Inflammatory macrophage treated with lipopolysaccharide for 1 hour (primary cell): Measurements from ENCODE around the gene CCL27.
"Not testable (repeated sequence)": the region's sequence is repeated elsewhere in the genome, so short reads cannot be mapped to it uniquely, and the experiment has no call there.

Experiments used
- DNase-seq, 2 donors: peaks; one replicate each; pipeline ENCODE4 v3.0.0-alpha.2; 2020 to 2022

The CCL27 gene

GRCh38 chr9:34648673-34649072, 13.8 kb downstream of the CCL27 start:
- no peak for DNase-seq

GRCh38 chr9:34647651-34648050, 14.8 kb downstream of the CCL27 start:
- no peak for DNase-seq

- DNase-seq: no peak
Measured at GRCh38 chr9:34647084-34647403, 15.4 kb downstream of the CCL27 start.

GRCh38 chr9:34646211-34647083, 16.0 kb downstream of the CCL27 start, which contains the start of gene GALT:
Gene GALT (plus strand): TSS chr9:34646675. CDS start chr9:34646705, 30 bp downstream.
- peak; percentile 85 to 92 for DNase-seq

GRCh38 chr9:34644766-34645314, 17.6 kb downstream of the CCL27 start:
- no peak for DNase-seq

- no peak for DNase-seq
Measured at GRCh38 chr9:34642679-34643078, 19.8 kb downstream of the CCL27 start.

GRCh38 chr9:34639322-34639721, 23.1 kb downstream of the CCL27 start:
- DNase-seq: not testable (repeated sequence)

- DNase-seq: no peak
Measured at GRCh38 chr9:34638138-34638445, 24.4 kb downstream of the CCL27 start.

- DNase-seq: peak; percentile 87 to 94
Measured at GRCh38 chr9:34637356-34638137, 24.9 kb downstream of the CCL27 start, which contains the start of gene SIGMAR1. Gene SIGMAR1 (minus strand): TSS chr9:34637787. CDS start chr9:34637697, 90 bp downstream.

- DNase-seq: no peak
Measured at GRCh38 chr9:34636791-34637355, 25.6 kb downstream of the CCL27 start.

GRCh38 chr9:34635556-34635955, 26.9 kb downstream of the CCL27 start:
- no peak for DNase-seq

GRCh38 chr9:34634551-34635248, 27.8 kb downstream of the CCL27 start:
- DNase-seq: no peak

GRCh38 chr9:34633851-34634550, 28.5 kb downstream of the CCL27 start:
- peak; percentile 52 to 70 for DNase-seq

GRCh38 chr9:34633166-34633565, 29.3 kb downstream of the CCL27 start:
- DNase-seq: no peak

GRCh38 chr9:34630402-34631154, 31.9 kb downstream of the CCL27 start:
- DNase-seq: no peak

GRCh38 chr9:34629491-34629808, 33.0 kb downstream of the CCL27 start:
- DNase-seq: no peak

- no peak for DNase-seq
Measured at GRCh38 chr9:34628656-34629490, 33.6 kb downstream of the CCL27 start, which contains the start of gene ARID3C. Gene ARID3C (minus strand): TSS chr9:34629066. CDS start chr9:34628014, 1,052 bp downstream.

- DNase-seq: no peak
Measured at GRCh38 chr9:34627716-34628655, 34.5 kb downstream of the CCL27 start.

- no peak for DNase-seq
Measured at GRCh38 chr9:34625186-34625486, 37.3 kb downstream of the CCL27 start.
